Fibroblast of lung (primary cell): ENCODE data around the gene DLX2. TPM values are rescaled to one million over a fixed set of nuclear protein-coding genes. Genes with fewer than 3 reads are reported as not detected.
A peak's percentile ranks its signal among the peaks of the same experiment; 100 is the strongest.

Source experiments
- DNase-seq, 2 donors: peaks; one replicate each; pipeline versions ENCODE4 v3.0.0 to v3.0.0-alpha.2; 2010; ENCODE audit warnings: low read depth in 2 of 2
- H2AFZ ChIP-seq: 2 replicates; pipeline ENCODE4 v1.5.1; 2012; ENCODE audit warnings: low read length, control low read depth, inconsistent platforms
- H3K27ac ChIP-seq: 2 replicates; pipeline ENCODE4 v1.5.1; 2011; ENCODE audit warnings: low read length, control low read depth; ENCODE audit not compliant: insufficient read depth
- H3K27me3 ChIP-seq: 2 replicates; pipeline ENCODE4 v1.5.1; 2011; ENCODE audit warnings: mild to moderate bottlenecking, low read length; ENCODE audit not compliant: control insufficient read depth, insufficient read depth
- H3K36me3 ChIP-seq: 2 replicates; pipeline ENCODE4 v1.5.1; 2011; ENCODE audit warnings: low read length; ENCODE audit not compliant: control insufficient read depth, insufficient read depth
- H3K4me1 ChIP-seq: 2 replicates; pipeline ENCODE4 v1.5.1; 2011; ENCODE audit warnings: low read length; ENCODE audit not compliant: control insufficient read depth, insufficient read depth; ENCODE audit errors: extremely low read depth
- H3K4me2 ChIP-seq: 2 replicates; pipeline ENCODE4 v1.5.1; 2011; ENCODE audit warnings: low read length, control low read depth; ENCODE audit not compliant: insufficient read depth; ENCODE audit errors: extremely low read depth
- H3K4me3 ChIP-seq, 4 experiments: fragments of 200-600 bp in 1 of 4; sonication (generic) in 1 of 4; replicated peaks in 1 of 4; 2 replicates each; pipeline ENCODE4 v1.5.1; 2011 to 2016; ENCODE audit warnings: low read length in 4 of 4, low read depth in 3 of 4, mild to moderate bottlenecking in 3 of 4, control low read depth in 2 of 4, inconsistent platforms in 1 of 4, mixed read lengths in 1 of 4; ENCODE audit not compliant: insufficient read depth in 1 of 4; ENCODE audit errors: control extremely low read depth in 1 of 4
- H3K79me2 ChIP-seq: 2 replicates; pipeline ENCODE4 v1.5.1; 2012; ENCODE audit warnings: mild to moderate bottlenecking, low read length, inconsistent platforms; ENCODE audit not compliant: control insufficient read depth, insufficient read depth
- H3K9ac ChIP-seq: 2 replicates; pipeline ENCODE4 v1.5.1; 2011; ENCODE audit warnings: mild to moderate bottlenecking, low read length, control low read depth; ENCODE audit not compliant: insufficient read depth
- H3K9me3 ChIP-seq: 2 replicates; pipeline ENCODE4 v1.5.1; 2012; ENCODE audit warnings: low read depth, low read length; ENCODE audit not compliant: control insufficient read depth, insufficient read depth
- H4K20me1 ChIP-seq: 2 replicates; pipeline ENCODE4 v1.5.1; 2011; ENCODE audit warnings: low read length; ENCODE audit not compliant: control insufficient read depth, insufficient read depth; ENCODE audit errors: extremely low read depth
- CTCF ChIP-seq, 2 donors: IDR thresholded peaks in 1 of 2; conservative IDR thresholded peaks in 1 of 2; 1 replicate in 1 of 2; 2 replicates in 1 of 2; pipeline ENCODE4 v1.5.1; 2011 to 2012; ENCODE audit warnings: low read length in 2 of 2, control low read depth in 1 of 2, inconsistent platforms in 1 of 2, low read depth in 1 of 2, mild to moderate bottlenecking in 1 of 2
- EZH2 ChIP-seq: IDR thresholded peaks from 2 replicates; pipeline ENCODE4 v1.5.1; 2012; ENCODE audit warnings: low read length, control low read depth, mild to moderate bottlenecking; ENCODE audit errors: missing control alignments
- polyA plus RNA-seq, 2 donors: library from polyadenylated mRNA; depleted of rRNA in 1 of 2; stranded (reverse) in 1 of 2; unstranded in 1 of 2; fragments of >200 nt; gene quantifications; 2 replicates each; pipeline ENCODE4 v1.2.1, GENCODE V29; 2011 to 2012; ENCODE audit warnings: missing spikeins in 1 of 2
- total RNA-seq: library from RNA; depleted of rRNA; stranded (reverse); fragments of >200 nt; gene quantifications from 2 replicates; pipeline ENCODE4 v1.2.1, GENCODE V29; 2014

The DLX2 gene
- total and polyA plus RNA-seq, 2 donors (not counting 1 experiment from before 2014, with no cell fraction given): not detected

GRCh38 chr2:172109988-172110811 is 7.5 kb upstream of the DLX2 start:
- Histone ChIP-seq H4K20me1 (no peaks in the 10 kb centered on the region), H3K9ac (no peak overlapping the region), H3K4me1 (no peaks in the 10 kb centered on the region), H3K9me3 (no peaks in the 10 kb centered on the region), H3K27ac (no peak overlapping the region), H3K4me3 (no peak overlapping the region), H3K27me3 (peaks cover 5% of the 10 kb centered on the region), H3K79me2 (no peaks in the 10 kb centered on the region), H3K36me3 (no peaks in the 10 kb centered on the region), H2AFZ (no peak overlapping the region), H3K4me2 (no peak overlapping the region)
- no peak for DNase-seq
- TF ChIP-seq CTCF (conservative IDR thresholded peaks at IDR 0.05 in 1 of 2, IDR thresholded peaks at IDR 0.05 in 1 of 2; ENCODE audit: low read depth in 1 of 2, low read length in 2 of 2): no peak
- TF ChIP-seq EZH2: no peak

GRCh38 chr2:172109256-172109987 is 6.7 kb upstream of the DLX2 start:
- Histone ChIP-seq H3K9me3 (no peaks in the 10 kb centered on the region), H3K27me3 (peaks cover 5% of the 10 kb centered on the region), H2AFZ (no peak overlapping the region), H3K4me2 (no peak overlapping the region), H3K27ac (no peak overlapping the region), H4K20me1 (no peaks in the 10 kb centered on the region), H3K79me2 (no peaks in the 10 kb centered on the region), H3K4me1 (no peaks in the 10 kb centered on the region), H3K4me3 (no peak overlapping the region), H3K36me3 (no peaks in the 10 kb centered on the region), H3K9ac (no peak overlapping the region)
- no peak for DNase-seq
- no peak for TF ChIP-seq CTCF (conservative IDR thresholded peaks at IDR 0.05 in 1 of 2, IDR thresholded peaks at IDR 0.05 in 1 of 2; ENCODE audit: low read depth in 1 of 2, low read length in 2 of 2)
- no peak for TF ChIP-seq EZH2

- Histone ChIP-seq H3K4me1 (no peaks in the 10 kb centered on the region), H3K4me2 (no peak overlapping the region)
These were observed 5.9 kb upstream of the DLX2 start for GRCh38 chr2:172108587-172108930.

More at GRCh38 chr2:172108587-172108930, 5.9 kb upstream of the DLX2 start:
- H3K4me3 ChIP-seq: no peak overlapping the region
- DNase-seq: no peak
- peak overlapping the region; percentile 48 for H2AFZ ChIP-seq
- no peaks in the 10 kb centered on the region for H3K36me3 ChIP-seq
- H3K27me3 ChIP-seq: peaks cover 5% of the 10 kb centered on the region
- no peaks in the 10 kb centered on the region for H3K79me2 ChIP-seq
- TF ChIP-seq CTCF (conservative IDR thresholded peaks at IDR 0.05 in 1 of 2, IDR thresholded peaks at IDR 0.05 in 1 of 2; ENCODE audit: low read depth in 1 of 2, low read length in 2 of 2) (no peak), EZH2 (no peak)
- H4K20me1 ChIP-seq: no peaks in the 10 kb centered on the region
- no peak overlapping the region for H3K27ac ChIP-seq
- H3K9ac ChIP-seq: no peak overlapping the region
- no peaks in the 10 kb centered on the region for H3K9me3 ChIP-seq
